SW 1271 (cell line): ENCODE results near the gene LORICRIN.

ENCODE experiments used
- DNase-seq, 2 experiments: peaks; one replicate each; lab custom pipeline; 2025; lab: John Stamatoyannopoulos, UW

The LORICRIN gene

DNA sequence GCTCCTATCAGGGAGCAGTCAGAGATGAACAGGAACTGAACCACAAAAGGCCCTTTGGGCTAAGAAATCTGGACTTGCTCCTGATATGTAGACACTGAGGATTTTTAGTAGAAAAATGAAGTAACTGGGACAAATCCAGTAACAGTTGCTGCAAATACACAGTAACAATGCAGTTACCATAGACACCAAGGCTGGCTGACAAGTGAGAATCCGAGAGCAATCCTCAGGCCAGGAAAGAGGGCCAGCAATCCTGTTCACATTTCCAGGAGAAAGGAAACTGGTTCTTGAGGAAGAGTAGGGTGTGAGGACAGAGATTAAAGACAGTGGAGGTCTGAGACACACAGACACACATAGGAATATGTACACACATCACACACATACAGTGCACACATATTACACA lies 9.3 kb upstream of the LORICRIN start:
- no peak for DNase-seq

DNA sequence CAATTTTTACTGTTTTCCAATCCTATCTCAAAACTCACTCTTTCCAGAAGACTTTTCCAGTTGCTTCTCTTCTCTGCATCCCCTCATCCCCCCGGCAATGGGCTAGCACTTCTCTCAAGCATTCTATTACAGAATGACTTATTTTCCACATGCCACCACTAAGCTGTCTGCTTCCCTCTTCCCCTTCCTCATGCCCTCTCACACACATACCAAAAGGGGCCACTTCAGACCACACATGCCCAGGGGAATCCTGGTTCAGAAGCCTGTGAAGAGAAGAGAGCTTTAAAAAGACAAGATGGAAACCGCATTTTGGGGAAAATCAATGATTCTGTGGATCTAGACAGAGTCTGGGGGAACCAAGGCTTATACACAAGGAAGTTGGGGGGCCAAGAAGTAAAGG lies 8.4 kb upstream of the LORICRIN start:
- DNase-seq: no peak

DNA sequence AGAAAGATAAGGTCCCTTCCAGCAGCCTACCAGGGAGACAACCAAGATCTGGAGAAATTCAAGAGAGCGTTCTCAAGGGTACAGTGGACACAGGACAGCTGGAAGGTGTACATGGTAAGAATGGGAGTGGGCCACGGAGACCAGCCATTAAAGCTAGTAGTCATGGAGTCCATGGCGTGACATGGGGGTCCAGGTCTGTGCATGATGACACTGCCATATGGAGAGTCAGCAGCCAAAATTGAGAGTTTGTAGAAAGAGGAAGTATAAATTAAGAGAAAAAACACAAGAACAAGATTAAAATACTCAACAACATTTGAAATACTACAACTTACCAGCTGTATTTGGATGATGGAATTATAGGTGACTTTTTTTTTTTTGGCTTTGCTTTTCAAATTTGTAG lies 7.9 kb upstream of the LORICRIN start:
- DNase-seq: no peak

DNA sequence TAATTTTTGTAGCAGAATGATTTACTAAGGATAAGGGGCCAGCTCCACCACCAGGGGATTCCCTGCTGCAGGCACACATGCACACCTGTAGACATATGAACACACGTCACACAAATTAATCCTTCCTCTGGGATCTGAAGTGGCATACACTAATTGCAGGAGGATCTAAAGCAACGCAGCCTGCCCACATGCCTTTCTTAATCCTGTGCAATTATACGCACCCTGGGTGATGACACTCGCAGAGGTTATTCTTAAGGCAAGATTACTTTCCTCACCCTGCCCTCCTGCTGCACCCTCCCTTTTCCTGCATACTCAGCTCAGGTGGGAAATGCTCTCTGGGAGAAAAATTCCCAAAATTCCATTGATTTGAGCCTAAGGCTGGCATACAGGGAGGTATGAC lies 7.5 kb upstream of the LORICRIN start:
- no peak for DNase-seq

DNA sequence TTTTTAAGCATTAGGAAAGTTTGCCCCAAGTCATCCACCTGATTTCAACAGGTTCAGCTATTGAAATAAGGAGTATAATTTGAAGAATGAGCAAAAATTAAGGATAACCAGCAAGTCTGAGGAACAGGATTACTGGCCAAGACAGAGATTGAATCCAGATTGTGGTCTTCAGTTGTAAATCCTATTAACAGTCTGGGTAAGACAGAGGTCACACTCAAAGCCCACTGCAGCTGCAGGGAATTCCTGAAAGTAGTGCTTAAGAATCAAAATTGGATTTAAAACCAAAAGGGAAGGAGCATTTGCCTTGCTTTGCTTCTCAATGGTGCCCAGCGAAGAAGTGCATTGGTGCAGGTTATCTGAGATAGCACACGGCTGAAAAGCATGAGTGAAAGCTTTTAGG lies 6.4 kb upstream of the LORICRIN start:
- DNase-seq: no peak

DNA sequence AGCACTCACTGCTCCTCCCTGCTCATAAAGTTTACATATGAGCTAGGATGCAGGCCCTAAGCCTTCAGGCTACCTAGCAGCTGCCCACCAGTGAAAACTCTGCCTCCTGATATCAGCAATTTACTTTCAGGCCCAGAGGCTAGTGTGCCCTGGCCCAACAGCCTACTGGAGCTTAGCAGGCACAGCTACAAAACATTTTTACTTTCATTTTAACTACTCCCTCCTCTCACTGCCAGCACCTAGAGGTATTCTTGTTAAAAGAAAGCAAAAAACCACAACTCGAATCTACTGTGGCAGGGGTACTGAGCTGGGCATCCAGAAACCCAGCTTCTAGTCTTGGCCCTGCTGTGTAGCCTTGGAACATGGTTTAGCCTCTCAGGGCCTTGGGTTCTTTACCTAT lies 5.8 kb upstream of the LORICRIN start:
- no peak for DNase-seq

DNA sequence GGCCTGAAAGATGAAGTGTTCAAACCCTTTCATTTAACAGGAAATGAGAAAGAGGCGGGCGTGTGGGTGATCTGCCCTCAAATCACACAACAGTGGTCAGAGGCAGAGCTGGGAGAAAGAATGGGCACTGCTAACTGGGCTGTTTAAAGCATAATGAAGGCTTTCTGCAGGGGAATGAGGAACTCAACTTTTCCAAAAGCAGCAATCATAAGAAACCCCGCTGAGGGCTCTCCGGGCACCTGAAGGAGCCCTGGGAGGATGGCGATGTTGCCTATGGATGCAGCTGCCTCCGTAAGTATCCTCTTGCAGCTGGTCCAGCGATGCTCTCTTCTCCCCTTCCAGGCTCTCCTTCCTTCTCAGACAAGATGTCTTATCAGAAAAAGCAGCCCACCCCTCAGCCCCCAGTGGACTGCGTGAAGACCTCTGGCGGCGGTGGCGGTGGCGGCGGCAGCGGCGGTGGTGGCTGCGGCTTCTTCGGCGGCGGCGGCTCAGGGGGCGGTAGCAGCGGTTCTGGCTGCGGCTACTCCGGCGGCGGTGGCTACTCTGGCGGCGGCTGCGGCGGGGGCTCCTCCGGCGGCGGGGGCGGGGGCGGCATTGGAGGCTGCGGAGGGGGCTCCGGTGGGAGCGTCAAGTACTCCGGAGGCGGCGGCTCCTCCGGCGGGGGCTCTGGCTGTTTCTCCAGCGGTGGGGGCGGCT lies 1.2 kb downstream of the LORICRIN start:
- DNase-seq: no peak

DNA sequence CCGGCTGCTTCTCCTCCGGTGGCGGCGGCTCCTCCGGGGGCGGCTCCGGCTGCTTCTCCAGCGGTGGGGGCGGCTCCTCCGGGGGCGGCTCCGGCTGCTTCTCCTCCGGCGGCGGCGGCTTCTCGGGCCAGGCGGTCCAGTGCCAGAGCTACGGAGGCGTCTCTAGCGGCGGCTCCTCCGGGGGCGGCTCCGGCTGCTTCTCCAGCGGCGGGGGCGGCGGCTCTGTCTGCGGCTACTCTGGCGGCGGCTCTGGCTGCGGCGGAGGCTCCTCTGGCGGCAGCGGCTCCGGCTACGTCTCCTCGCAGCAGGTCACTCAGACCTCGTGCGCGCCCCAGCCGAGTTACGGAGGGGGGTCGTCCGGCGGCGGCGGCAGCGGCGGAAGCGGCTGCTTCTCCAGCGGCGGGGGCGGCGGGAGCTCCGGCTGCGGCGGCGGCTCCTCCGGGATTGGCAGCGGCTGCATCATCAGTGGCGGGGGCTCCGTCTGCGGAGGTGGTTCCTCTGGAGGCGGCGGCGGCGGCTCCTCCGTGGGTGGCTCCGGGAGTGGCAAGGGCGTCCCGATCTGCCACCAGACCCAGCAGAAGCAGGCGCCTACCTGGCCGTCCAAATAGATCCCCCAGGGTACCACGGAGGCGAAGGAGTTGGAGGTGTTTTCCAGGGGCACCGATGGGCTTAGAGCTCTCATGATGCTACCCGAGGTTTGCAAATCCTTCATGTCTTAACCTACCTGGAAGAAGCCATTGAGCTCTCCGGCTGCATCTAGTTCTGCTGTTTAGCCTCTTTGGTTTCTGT lies 2.0 kb downstream of the LORICRIN start:
- no peak for DNase-seq

DNA sequence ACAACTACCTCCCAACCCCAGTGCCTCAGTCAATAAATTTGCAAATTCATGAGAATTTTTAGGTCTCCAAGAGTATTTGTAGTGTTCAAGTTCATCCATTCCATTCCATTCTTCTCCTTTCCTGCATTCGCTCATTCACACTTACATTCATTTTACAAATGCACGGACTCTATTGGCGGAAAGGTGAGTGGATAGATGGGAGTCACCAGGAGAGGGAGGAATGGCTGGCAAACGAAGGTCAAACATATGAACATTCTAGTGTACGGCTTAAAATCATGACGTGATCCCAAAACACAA lies 2.5 kb downstream of the LORICRIN start:
- no peak for DNase-seq

DNA sequence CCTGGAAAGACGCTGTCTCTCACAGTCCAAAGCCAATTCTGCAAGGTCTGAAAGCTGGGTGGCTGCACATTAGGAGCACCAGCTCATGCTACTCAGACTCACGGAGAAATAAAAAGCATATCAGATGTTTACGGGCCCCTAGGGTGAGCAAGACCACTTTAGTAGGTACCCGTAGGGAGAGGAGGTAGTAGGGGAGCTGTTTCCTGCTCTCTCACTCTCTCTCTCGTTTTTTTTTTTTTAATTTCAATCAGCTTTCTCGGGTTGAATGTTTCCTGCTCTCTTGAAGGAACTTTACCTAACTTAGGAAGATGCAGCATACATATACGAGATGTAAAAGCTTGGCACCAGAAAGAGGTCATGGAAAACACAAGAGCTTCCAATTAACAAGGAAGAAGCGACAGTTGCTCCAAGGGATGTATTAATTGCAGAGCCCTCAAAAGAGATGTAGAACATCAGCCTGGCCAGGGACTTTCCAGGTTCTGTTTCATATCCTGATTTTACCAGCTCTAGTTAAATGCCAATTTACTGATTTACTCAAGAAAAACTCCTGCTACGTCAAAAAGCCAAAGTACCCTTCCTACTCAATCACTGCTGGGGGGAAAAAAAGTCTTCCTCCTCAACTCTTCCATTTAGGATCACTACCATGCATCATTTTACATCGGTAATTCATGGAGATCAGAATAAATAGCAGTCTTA lies 3.1 kb downstream of the LORICRIN start:
- DNase-seq: no peak

DNA sequence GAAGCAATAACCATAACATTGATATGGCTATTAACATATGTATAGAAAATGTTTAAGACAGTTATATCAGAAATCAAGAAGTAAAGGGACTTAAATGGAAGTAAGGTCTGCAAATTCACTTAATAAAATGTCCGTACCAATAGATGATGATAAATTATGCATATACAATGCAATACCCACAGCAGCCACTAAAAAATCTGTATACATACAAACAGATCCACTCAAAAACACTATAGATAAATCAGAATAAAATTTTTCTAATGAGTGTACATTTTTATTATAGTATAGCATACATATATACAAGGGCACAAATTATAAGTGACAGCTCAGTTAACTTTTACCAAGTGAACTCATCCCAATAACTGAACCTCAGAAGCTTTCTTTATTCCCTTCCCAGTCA lies 6.0 kb downstream of the LORICRIN start:
- DNase-seq: no peak

DNA sequence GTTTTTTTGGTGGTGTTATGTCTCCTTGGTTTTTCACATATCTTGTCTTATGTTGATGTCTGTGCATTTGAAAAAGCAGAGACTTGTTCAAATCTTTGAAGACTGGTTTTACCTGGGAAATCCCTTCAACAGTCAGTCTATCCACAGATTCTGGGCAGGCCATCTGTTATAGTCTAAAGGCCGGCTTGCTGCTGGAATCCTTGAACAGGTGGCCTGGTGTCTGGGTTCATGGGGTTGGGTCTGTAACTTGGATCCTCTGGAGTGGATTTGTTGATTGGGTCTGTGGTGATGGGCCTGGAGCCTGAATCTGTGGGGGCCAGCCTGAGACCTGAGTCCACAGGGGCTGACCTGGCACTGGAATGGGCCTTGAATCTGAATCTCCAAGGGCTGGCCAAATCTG lies 12.2 kb downstream of the LORICRIN start:
- DNase-seq: no peak

DNA sequence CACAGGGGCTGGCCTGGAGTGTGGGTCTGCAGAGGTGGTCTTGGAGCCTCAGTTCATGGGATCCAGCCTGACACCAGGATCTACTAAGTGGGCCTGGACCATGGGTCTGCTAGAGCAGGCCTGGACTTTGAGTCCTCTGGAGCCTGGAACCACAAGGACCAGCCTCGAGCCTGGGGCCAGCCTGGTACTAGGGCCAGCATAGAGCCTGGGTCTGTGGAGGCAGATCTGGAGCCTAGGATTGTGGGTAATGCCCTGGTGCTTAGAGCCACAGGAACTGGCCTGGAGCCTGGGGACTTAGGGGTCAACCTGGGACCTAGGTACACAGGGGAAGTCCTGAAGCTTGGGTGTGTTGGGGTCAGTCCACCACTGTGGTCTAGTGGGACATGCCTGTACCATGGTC lies 12.7 kb downstream of the LORICRIN start:
- DNase-seq: no peak

DNA sequence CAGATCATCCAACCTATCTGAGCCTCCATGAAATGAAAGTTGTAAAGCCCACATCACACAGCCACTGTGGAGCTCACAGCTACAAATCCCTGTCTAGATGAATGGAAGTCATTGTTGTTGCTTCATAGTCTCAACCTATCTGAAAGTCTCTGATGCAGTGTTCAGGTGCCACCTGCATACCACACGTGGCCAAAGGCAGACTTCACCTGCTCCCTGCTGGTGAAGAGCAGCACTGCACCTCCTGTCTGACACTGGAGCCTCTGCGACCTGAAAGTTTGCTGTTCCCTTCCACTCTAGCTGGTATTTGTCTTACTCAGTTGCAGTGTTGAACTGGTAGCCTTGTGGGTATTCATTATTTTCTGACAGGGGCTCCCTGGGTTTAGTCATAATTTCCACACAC lies 18.4 kb downstream of the LORICRIN start:
- DNase-seq: no peak

DNA sequence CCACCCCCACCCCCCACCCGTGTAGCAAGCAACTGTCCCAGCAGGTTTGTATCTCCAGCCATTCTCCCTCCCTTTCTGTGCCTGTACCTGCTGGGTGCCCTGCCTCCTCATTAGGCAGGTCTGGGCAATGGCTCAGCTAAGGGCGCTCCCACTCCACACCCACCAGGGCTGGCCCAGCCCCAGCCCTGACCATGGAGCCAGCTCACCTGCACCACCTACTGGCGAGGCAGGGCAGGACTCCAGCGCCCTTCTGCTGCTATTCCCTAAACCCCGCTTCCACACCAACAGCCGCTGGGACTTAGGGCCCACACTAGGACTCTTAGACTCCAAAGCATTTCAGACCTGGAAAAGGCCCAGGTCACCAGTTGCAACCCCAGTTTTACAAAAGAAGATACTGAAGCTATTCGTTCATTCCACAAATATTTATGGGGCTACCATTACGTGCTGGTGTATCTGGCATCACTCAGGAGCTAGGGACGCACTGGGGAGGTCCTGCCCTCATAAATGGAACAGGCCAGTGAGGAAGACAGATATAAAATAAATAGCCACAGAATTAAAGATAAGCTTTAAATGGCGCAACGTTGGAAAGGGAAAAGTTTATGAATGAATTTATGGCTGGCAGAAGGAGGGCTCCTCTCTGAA lies 29.3 kb downstream of the LORICRIN start:
- no peak for DNase-seq

DNA sequence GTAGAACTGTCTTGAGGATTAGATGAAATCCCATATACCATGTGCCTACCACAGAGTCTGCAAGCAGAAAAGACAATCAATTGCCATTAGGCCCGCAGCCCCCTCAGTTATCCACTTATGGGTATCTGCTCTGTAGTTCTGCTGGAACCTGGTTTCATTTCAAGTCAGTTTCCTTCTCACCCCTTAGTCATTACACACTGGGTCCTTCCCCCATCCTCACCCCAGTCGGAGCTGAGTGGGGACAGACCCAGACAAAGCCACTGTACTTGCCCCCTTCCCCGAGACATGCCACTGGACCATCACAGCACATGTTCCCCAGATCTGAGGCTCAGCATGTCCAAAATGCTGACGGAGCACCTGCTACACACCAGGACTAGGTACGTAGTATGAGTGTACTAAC lies 32.0 kb downstream of the LORICRIN start:
- no peak for DNase-seq

DNA sequence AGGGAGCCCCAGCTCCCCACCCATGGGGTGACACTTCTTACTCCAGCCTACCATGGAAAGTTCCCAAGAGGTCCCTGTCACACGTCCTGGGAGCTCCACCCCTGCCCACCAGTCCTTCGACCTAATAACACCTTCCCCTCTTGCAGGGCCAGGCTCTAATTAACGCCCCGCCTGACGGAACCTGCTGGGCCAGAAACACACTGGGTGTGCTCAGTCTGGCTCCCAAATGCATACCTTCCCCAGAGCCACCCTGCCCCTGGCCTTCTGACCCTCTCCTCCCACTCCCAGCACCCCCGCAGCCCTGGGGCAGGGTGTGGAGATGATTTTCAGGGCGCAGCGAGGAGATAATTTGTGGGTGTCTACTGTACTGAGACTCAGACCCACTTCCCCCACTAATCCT lies 32.7 kb downstream of the LORICRIN start:
- no peak for DNase-seq

DNA sequence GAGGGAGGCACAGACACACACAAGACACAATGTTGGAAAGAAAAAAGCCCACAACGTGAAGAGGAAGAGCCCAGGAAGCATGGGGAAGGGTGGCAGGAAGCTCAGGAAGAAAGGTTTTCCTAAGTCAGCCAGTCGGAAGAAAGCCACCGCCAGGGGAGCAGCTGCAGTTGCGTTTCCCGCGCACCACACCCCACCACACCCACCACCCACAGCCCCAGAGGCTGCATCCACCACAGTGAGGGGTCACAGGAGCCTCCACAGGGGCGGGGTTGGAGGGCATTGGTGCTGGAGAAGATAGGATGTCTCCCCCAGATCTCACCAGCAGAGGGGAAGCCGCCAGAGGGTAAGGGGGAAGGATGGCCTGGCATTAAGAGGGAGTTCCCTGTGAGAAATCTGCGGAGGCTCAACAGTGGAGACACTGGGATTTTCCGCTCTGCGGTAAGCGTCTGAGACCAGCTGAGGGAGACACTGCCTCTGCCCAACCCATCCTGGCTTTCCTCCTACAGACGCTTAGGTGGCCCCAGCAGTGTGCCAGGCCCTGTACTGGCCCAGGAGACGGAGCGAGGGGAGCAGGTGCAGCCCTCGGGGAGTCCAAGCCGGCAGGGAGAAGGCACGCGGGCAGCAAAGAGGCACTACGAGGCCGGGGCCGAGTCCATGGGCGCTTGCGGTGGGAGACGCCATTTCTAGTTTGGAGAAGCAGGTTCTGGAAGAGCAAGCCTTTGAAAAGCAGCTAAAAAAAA lies 33.4 kb downstream of the LORICRIN start:
- DNase-seq: no peak

DNA sequence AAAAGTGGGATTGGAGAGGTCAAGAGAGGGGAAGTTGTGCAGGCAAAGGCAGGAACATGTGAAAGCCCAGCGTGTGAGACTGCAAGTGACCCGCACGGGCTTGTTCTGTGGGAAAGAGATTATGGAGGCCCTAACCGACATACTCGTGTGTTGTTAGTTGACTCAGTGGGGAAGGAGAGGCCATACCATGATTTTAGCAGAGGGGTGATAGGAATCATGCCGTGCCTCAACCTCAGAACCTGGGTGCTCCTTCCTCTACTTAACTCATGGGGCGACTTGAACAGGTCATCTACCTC lies 33.9 kb downstream of the LORICRIN start:
- DNase-seq: no peak

DNA sequence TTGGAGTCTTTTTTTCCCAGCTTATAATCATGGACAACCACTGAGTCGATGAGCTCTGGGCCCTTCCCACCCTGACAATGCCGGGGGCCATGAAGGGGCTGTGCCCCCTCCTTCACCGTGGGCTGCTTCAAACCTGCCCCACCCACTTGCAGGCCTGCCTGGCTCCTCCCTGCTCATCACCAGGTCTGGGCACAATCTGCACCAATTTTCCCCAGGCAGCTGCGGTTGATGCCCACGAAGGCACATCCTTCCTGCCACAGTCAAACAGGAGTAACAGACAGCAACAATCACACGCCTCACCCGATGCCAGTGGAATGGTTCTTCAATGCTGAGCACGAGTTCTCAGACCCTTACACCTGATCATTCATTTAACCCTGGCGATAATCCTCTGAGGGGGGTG lies 34.4 kb downstream of the LORICRIN start:
- no peak for DNase-seq

DNA sequence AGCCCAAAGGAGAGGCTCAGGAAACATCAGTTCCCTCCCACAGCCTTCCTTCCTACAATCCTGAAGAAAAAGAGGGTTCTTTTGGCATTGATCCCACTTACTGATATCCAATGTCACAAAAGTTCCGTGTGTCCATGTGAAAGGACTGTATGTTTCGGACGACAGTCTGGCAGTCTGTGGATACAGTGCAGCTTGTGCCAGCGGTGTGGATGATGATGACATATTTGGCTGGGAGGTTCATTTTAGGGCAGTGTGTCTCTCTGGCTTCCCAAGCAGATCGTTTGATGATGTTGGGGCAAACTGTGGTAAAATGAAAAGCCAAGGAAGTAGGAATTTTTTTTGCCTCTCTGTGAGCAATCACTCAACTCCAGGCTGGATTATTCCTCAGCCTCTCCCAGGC lies 42.8 kb downstream of the LORICRIN start:
- DNase-seq: no peak

DNA sequence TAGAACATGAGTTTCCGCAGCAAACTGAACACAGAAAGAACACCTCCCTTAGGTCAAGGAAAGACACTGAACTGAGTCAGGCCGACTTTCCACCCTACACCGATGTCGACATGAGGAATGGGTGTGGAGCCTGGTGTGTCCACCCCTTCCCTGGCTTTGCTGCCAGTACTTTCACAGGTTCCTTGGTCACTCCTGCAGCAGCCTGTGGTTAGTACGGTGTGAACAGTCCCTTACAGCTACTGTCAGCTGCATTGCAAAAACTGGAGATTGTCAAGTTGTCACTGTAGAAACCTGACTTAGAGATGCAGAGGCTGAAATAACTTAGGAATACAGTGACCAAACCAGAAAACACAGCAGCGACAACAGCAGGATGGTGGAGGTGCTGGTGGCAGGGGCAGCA lies 46.2 kb downstream of the LORICRIN start:
- no peak for DNase-seq
